Liver (tissue), 3 donors: Measurements from ENCODE around the gene KHDC3L.

Source experiments
- CTCF ChIP-seq: fragments of 150-350 bp; IDR thresholded peaks from 2 replicates; pipeline ENCODE4 v1.5.1; 2017; ENCODE audit warnings: improper control_type of control experiment, low read depth, low read length; ENCODE audit not compliant: missing input control
- FOXA1 ChIP-seq: IDR thresholded peaks from 2 replicates; pipeline ENCODE4 v1.6.1; 2016; ENCODE audit warnings: antibody characterized with exemption
- GABPA ChIP-seq, 2 donors: IDR thresholded peaks in 1 of 2; conservative IDR thresholded peaks in 1 of 2; 2 replicates each; pipeline ENCODE4 v1.6.1; 2016; ENCODE audit warnings: antibody characterized with exemption in 2 of 2, mild to moderate bottlenecking in 1 of 2, moderate library complexity in 1 of 2
- RAD21 ChIP-seq, 2 donors: IDR thresholded peaks; 2 replicates each; pipeline ENCODE4 v1.6.1; 2016; ENCODE audit warnings: antibody characterized with exemption in 2 of 2, mild to moderate bottlenecking in 2 of 2
- RXRA ChIP-seq, 2 donors: IDR thresholded peaks; 2 replicates each; pipeline ENCODE4 v1.6.1; 2017 to 2018; ENCODE audit warnings: antibody characterized with exemption in 2 of 2, mild to moderate bottlenecking in 1 of 2
- TF ChIP-seq, protein P1 (sequence below): IDR thresholded peaks from 2 replicates; pipeline ENCODE4 v1.6.1; 2016; ENCODE audit warnings: antibody characterized with exemption
- donor health status: healthy.
- donor health status: healthy.

GRCh38 chr6:73413102-73413501 lies 50.6 kb downstream of the KHDC3L start:
- TF ChIP-seq RXRA (IDR thresholded peaks at IDR 0.05) (no peak), CTCF (no peak), GABPA (IDR thresholded peaks at IDR 0.05 in 1 of 2, conservative IDR thresholded peaks at IDR 0.05 in 1 of 2) (no peak), FOXA1 (no peak), RAD21 (IDR thresholded peaks at IDR 0.05) (no peak)
- TF ChIP-seq, protein P1, sequence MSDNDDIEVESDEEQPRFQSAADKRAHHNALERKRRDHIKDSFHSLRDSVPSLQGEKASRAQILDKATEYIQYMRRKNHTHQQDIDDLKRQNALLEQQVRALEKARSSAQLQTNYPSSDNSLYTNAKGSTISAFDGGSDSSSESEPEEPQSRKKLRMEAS = no peak
